Type B pancreatic cell (in vitro differentiated cells): Measurements from ENCODE around the gene PEX26. TPM values are rescaled to one million over a fixed set of nuclear protein-coding genes. Genes with fewer than 3 reads are reported as not detected.
A peak's percentile ranks its signal among the peaks of the same experiment; 100 is the strongest.

Experiments used
- DNase-seq: peaks from one replicate; pipeline ENCODE4 v3.0.0; 2021; ENCODE audit warnings: mixed read lengths; ENCODE audit not compliant: unreplicated experiment; ENCODE audit errors: extremely low spot score
- H3K27ac Mint-ChIP-seq: 2 replicates; pipeline ENCODE4 v1.8.0; 2021; ENCODE audit warnings: mild to moderate bottlenecking, mixed read lengths
- H3K27me3 Mint-ChIP-seq: 2 replicates; pipeline ENCODE4 v1.8.0; 2021; ENCODE audit warnings: mixed read lengths
- H3K36me3 Mint-ChIP-seq: 2 replicates; pipeline ENCODE4 v1.8.0; 2021; ENCODE audit warnings: mixed read lengths
- H3K4me1 Mint-ChIP-seq: one replicate; pipeline ENCODE4 v1.8.0; 2021; ENCODE audit warnings: mixed read lengths; ENCODE audit not compliant: unreplicated experiment
- H3K4me3 Mint-ChIP-seq: 2 replicates; pipeline ENCODE4 v1.8.0; 2021; ENCODE audit warnings: mild to moderate bottlenecking, mixed read lengths
- H3K9me3 Mint-ChIP-seq: 2 replicates; pipeline ENCODE4 v1.8.0; 2021; ENCODE audit warnings: mixed read lengths
- CTCF ChIP-seq: fragments of 200-600 bp; sonication (generic); conservative IDR thresholded peaks from 2 replicates; pipeline ENCODE4 v1.5.0; 2021; ENCODE audit warnings: antibody characterized with exemption, mild to moderate bottlenecking
- total RNA-seq: library from RNA; stranded (reverse); gene quantifications from 2 replicates; pipeline ENCODE4 v1.2.1, GENCODE V29; 2021; ENCODE audit warnings: low replicate concordance

PEX26 gene
- total RNA-seq, 1 donor from 2014 or later = 46.3 TPM

- Mint-ChIP-seq H3K27ac (no peak overlapping the region), H3K4me3 (no peak overlapping the region), H3K4me1 (peaks cover 18% of the 10 kb centered on the region), H3K36me3 (no peaks in the 10 kb centered on the region), H3K9me3 (no peaks in the 10 kb centered on the region), H3K27me3 (no peaks in the 10 kb centered on the region)
- no peak for DNase-seq
- TF ChIP-seq CTCF = no peak
Measured at GRCh38 chr22:18059094-18059417, 18.7 kb upstream of the PEX26 start.

- Mint-ChIP-seq H3K27ac (no peak overlapping the region), H3K36me3 (no peaks in the 10 kb centered on the region), H3K4me3 (no peak overlapping the region), H3K27me3 (no peaks in the 10 kb centered on the region), H3K4me1 (peaks cover 18% of the 10 kb centered on the region), H3K9me3 (no peaks in the 10 kb centered on the region)
- no peak for TF ChIP-seq CTCF
- no peak for DNase-seq
Measured at GRCh38 chr22:18059473-18059872, 18.3 kb upstream of the PEX26 start.

GRCh38 chr22:18059991-18060390, 17.8 kb upstream of the PEX26 start:
- DNase-seq = no peak
- H3K4me3 Mint-ChIP-seq = no peak overlapping the region
- H3K27ac Mint-ChIP-seq = no peak overlapping the region
- no peaks in the 10 kb centered on the region for H3K9me3 Mint-ChIP-seq
- peaks cover 18% of the 10 kb centered on the region for H3K4me1 Mint-ChIP-seq
- H3K36me3 Mint-ChIP-seq = no peaks in the 10 kb centered on the region
- TF ChIP-seq CTCF = no peak
- peaks cover 4% of the 10 kb centered on the region for H3K27me3 Mint-ChIP-seq

GRCh38 chr22:18060646-18061620, 16.9 kb upstream of the PEX26 start:
- no peak for TF ChIP-seq CTCF
- peak overlapping the region; percentile 43 for H3K4me3 Mint-ChIP-seq
- peaks cover 9% of the 10 kb centered on the region for H3K27me3 Mint-ChIP-seq
- no peak for DNase-seq
- no peaks in the 10 kb centered on the region for H3K9me3 Mint-ChIP-seq
- H3K36me3 Mint-ChIP-seq = no peaks in the 10 kb centered on the region
- H3K4me1 Mint-ChIP-seq = peaks cover 14% of the 10 kb centered on the region
- peak overlapping the region; percentile 80 for H3K27ac Mint-ChIP-seq

- H3K27me3 Mint-ChIP-seq = peaks cover 18% of the 10 kb centered on the region
- H3K36me3 Mint-ChIP-seq = no peaks in the 10 kb centered on the region
- no peak overlapping the region for H3K27ac Mint-ChIP-seq
- no peak overlapping the region for H3K4me3 Mint-ChIP-seq
- TF ChIP-seq CTCF = no peak
- peaks cover 6% of the 10 kb centered on the region for H3K4me1 Mint-ChIP-seq
- DNase-seq = no peak
- H3K9me3 Mint-ChIP-seq = no peaks in the 10 kb centered on the region
Measured at GRCh38 chr22:18062421-18062820, 15.4 kb upstream of the PEX26 start.
